H9 (cell line): ENCODE data around the gene GLYATL3. TPM values are rescaled to one million over a fixed set of nuclear protein-coding genes. Genes with fewer than 3 reads are reported as not detected.

Experiments
- DNase-seq: peaks from one replicate; pipeline ENCODE4 v3.0.0-alpha.2; 2017
- H2AFZ ChIP-seq: one replicate; pipeline ENCODE4 v1.6.1; 2013; ENCODE audit warnings: mild to moderate bottlenecking, low read length, control low read depth, moderate library complexity
- H2AK5ac ChIP-seq: 2 replicates; pipeline ENCODE4 v1.6.1; 2013; ENCODE audit warnings: low read length, control low read depth, mixed read lengths; ENCODE audit not compliant: insufficient read length
- H2BK120ac ChIP-seq: one replicate; pipeline ENCODE4 v1.6.1; 2013; ENCODE audit warnings: low read depth, mild to moderate bottlenecking, low read length, control low read depth, inconsistent platforms; ENCODE audit not compliant: poor library complexity, severe bottlenecking
- H2BK12ac ChIP-seq: 2 replicates; pipeline ENCODE4 v1.6.1; 2013; ENCODE audit warnings: low read length, control low read depth, mixed read lengths, low read depth; ENCODE audit not compliant: insufficient read length
- H2BK15ac ChIP-seq: 2 replicates; pipeline ENCODE4 v1.6.1; 2013; ENCODE audit warnings: low read depth, low read length, control low read depth
- H2BK20ac ChIP-seq: one replicate; pipeline ENCODE4 v1.6.1; 2013; ENCODE audit warnings: low read depth, mild to moderate bottlenecking, low read length, control low read depth, inconsistent platforms; ENCODE audit not compliant: poor library complexity, severe bottlenecking
- H2BK5ac ChIP-seq: 2 replicates; pipeline ENCODE4 v1.6.1; 2013; ENCODE audit warnings: low read length, control low read depth, mixed read lengths; ENCODE audit not compliant: insufficient read length
- H3K14ac ChIP-seq: 2 replicates; pipeline ENCODE4 v1.6.1; 2013; ENCODE audit warnings: low read length, control low read depth; ENCODE audit not compliant: insufficient read depth
- H3K18ac ChIP-seq: 2 replicates; pipeline ENCODE4 v1.6.1; 2013; ENCODE audit warnings: low read depth, mild to moderate bottlenecking, mixed read lengths, low read length, control low read depth; ENCODE audit not compliant: insufficient read length
- H3K23ac ChIP-seq: 2 replicates; pipeline ENCODE4 v1.6.1; 2013; ENCODE audit warnings: low read length, control low read depth, mixed read lengths, low read depth; ENCODE audit not compliant: insufficient read length
- H3K23me2 ChIP-seq: 2 replicates; pipeline ENCODE4 v1.6.1; 2013; ENCODE audit warnings: low read depth, mild to moderate bottlenecking, mixed read lengths, low read length, control low read depth; ENCODE audit not compliant: insufficient read length, poor library complexity, severe bottlenecking
- H3K27ac ChIP-seq: 2 replicates; pipeline ENCODE4 v1.5.1; 2013; ENCODE audit warnings: low read length, control low read depth, mixed read lengths, low read depth; ENCODE audit not compliant: insufficient read length
- H3K27me3 ChIP-seq: 2 replicates; pipeline ENCODE4 v1.6.1; 2013; ENCODE audit warnings: low read length, control low read depth, inconsistent platforms; ENCODE audit not compliant: insufficient read depth
- H3K4ac ChIP-seq: 2 replicates; pipeline ENCODE4 v1.6.1; 2013; ENCODE audit warnings: low read depth, mild to moderate bottlenecking, control low read depth, inconsistent platforms, low read length, moderate library complexity
- H3K4me1 ChIP-seq: 2 replicates; pipeline ENCODE4 v1.6.1; 2013; ENCODE audit warnings: low read length, control low read depth, inconsistent platforms; ENCODE audit not compliant: insufficient read depth
- H3K4me2 ChIP-seq: 2 replicates; pipeline ENCODE4 v1.6.1; 2013; ENCODE audit warnings: low read length, control low read depth, mixed read lengths; ENCODE audit not compliant: insufficient read length, insufficient read depth
- H3K56ac ChIP-seq: 2 replicates; pipeline ENCODE4 v1.6.1; 2013; ENCODE audit warnings: low read depth, mild to moderate bottlenecking, mixed read lengths, low read length, control low read depth; ENCODE audit not compliant: insufficient read length
- H3K79me1 ChIP-seq: 2 replicates; pipeline ENCODE4 v1.6.1; 2013; ENCODE audit warnings: low read depth, mild to moderate bottlenecking, moderate library complexity, low read length, control low read depth, inconsistent platforms; ENCODE audit not compliant: insufficient read depth, poor library complexity, severe bottlenecking
- H3K79me2 ChIP-seq: 2 replicates; pipeline ENCODE4 v1.6.1; 2013; ENCODE audit warnings: low read length, control low read depth, inconsistent platforms; ENCODE audit not compliant: insufficient read depth
- H3K9ac ChIP-seq: 2 replicates; pipeline ENCODE4 v1.6.1; 2013; ENCODE audit warnings: low read length, control low read depth, mixed read lengths; ENCODE audit not compliant: insufficient read length; ENCODE audit errors: extremely low read depth
- H3K9me3 ChIP-seq: one replicate; pipeline ENCODE4 v1.6.1; 2013; ENCODE audit warnings: low read depth, low read length, inconsistent platforms; ENCODE audit not compliant: control insufficient read depth
- H3T11ph ChIP-seq: one replicate; pipeline ENCODE4 v1.6.1; 2013; ENCODE audit warnings: mild to moderate bottlenecking, low read length, control low read depth, inconsistent platforms
- H4K20me1 ChIP-seq: one replicate; pipeline ENCODE4 v1.6.1; 2013; ENCODE audit not compliant: control insufficient read depth, insufficient read length, insufficient read depth
- H4K5ac ChIP-seq: 2 replicates; pipeline ENCODE4 v1.6.1; 2013; ENCODE audit warnings: low read depth, mild to moderate bottlenecking, mixed read lengths, low read length, control low read depth; ENCODE audit not compliant: insufficient read length
- H4K8ac ChIP-seq: replicated peaks from 2 replicates; pipeline ENCODE4 v1.6.1; 2013; ENCODE audit warnings: low read length, control low read depth, mixed read lengths, low read depth; ENCODE audit not compliant: insufficient read length
- H4K91ac ChIP-seq: 2 replicates; pipeline ENCODE4 v1.6.1; 2013; ENCODE audit warnings: low read depth, mild to moderate bottlenecking, moderate library complexity, mixed read lengths, low read length, control low read depth; ENCODE audit not compliant: insufficient read length
- H3K27ac Mint-ChIP-seq, 3 experiments: 2 replicates in 2 of 3; 3 replicates in 1 of 3; pipeline ENCODE4 v1.8.0; 2020 to 2021; ENCODE audit warnings: mixed read lengths in 3 of 3, mild to moderate bottlenecking in 1 of 3, moderate library complexity in 1 of 3
- H3K27me3 Mint-ChIP-seq: 2 replicates; pipeline ENCODE4 v1.8.0; 2021; ENCODE audit warnings: low read depth, mild to moderate bottlenecking, moderate library complexity, mixed read lengths
- H3K36me3 Mint-ChIP-seq, 3 experiments: 2 replicates in 2 of 3; 3 replicates in 1 of 3; pipeline ENCODE4 v1.8.0; 2020 to 2021; ENCODE audit warnings: low read depth in 3 of 3, mixed read lengths in 3 of 3; ENCODE audit not compliant: insufficient read depth in 1 of 3
- H3K4me1 Mint-ChIP-seq, 2 experiments: 2 replicates each; pipeline ENCODE4 v1.8.0; 2020; ENCODE audit warnings: mixed read lengths in 2 of 2
- H3K4me3 Mint-ChIP-seq, 2 experiments: 2 replicates in 1 of 2; 3 replicates in 1 of 2; pipeline ENCODE4 v1.8.0; 2020 to 2021; ENCODE audit warnings: mild to moderate bottlenecking in 2 of 2, mixed read lengths in 2 of 2, moderate library complexity in 1 of 2
- H3K9me3 Mint-ChIP-seq, 2 experiments: 2 replicates in 1 of 2; 3 replicates in 1 of 2; pipeline ENCODE4 v1.8.0; 2020; ENCODE audit warnings: mild to moderate bottlenecking in 2 of 2, mixed read lengths in 2 of 2, moderate library complexity in 1 of 2
- WGBS: extraction: QIAGEN DNeasy Blood & Tissue Kit; methylation state at CpG from one replicate; pipeline ENCODE4 v1.1.7; 2013; ENCODE audit warnings: missing lambda C conversion rate, low lambda C conversion rate, mixed read lengths; ENCODE audit not compliant: insufficient read length; ENCODE audit errors: extremely low coverage; 5-methylcytosine and 5-hydroxymethylcytosine counted together
- total RNA-seq: library from RNA; stranded (reverse); gene quantifications from 2 replicates; pipeline ENCODE4 v1.2.1, GENCODE V29; 2021
- TF ChIP-seq, protein P1 (sequence below): fragments of 200-600 bp; sonication (generic); conservative IDR thresholded peaks from 3 replicates; pipeline ENCODE4 v1.8.0; 2021; ENCODE audit warnings: antibody characterized with exemption, mild to moderate bottlenecking

Gene GLYATL3
- total RNA-seq, 1 experiment from 2014 or later, result not detected

DNA sequence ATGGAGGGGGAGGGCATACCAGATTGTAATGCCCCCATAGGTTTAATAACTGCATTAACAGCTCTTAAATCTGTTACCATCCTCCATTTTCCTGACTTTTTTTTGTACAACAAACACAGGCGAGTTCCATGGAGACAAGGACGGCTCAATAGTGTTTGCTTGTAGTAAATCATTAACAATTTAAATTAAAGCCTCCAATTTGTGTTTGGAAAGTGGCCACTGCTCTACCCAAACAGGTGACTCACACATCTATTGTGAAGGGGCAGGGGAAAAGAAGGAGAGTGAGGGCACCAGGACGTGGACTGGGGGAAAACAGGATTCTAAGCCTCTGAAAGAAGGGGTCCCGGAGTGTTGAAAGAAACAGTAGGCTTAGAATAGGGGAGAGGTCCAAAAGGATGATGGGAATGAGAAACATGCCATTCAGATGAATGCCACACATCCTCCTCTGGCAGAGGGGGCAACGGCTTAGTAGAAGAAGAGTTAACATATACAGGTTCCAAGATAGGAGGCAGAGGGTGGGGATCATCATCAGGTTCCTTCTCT, 6.9 kb downstream of the GLYATL3 start:
- Histone ChIP-seq H2BK15ac (no peak overlapping the region), H3K4ac (no peak overlapping the region), H3K23me2 (no peaks in the 10 kb centered on the region), H4K8ac (no peak overlapping the region), H2AFZ (no peak overlapping the region), H3K56ac (no peak overlapping the region), H2BK120ac (no peak overlapping the region), H4K91ac (no peak overlapping the region), H3K27me3 (no peaks in the 10 kb centered on the region), H2BK20ac (no peak overlapping the region), H4K5ac (no peak overlapping the region), H3K79me2 (no peaks in the 10 kb centered on the region), H3K9ac (no peak overlapping the region), H3K4me1 (no peaks in the 10 kb centered on the region), H2BK12ac (no peak overlapping the region), H2BK5ac (no peak overlapping the region), H3K9me3 (no peaks in the 10 kb centered on the region), H3K18ac (no peak overlapping the region), H3K79me1 (no peaks in the 10 kb centered on the region), H3T11ph (no peak overlapping the region), H3K14ac (no peak overlapping the region), H4K20me1 (no peaks in the 10 kb centered on the region), H3K23ac (no peak overlapping the region), H2AK5ac (no peak overlapping the region), H3K27ac (no peak overlapping the region), H3K4me2 (no peak overlapping the region)
- TF ChIP-seq, protein P1, sequence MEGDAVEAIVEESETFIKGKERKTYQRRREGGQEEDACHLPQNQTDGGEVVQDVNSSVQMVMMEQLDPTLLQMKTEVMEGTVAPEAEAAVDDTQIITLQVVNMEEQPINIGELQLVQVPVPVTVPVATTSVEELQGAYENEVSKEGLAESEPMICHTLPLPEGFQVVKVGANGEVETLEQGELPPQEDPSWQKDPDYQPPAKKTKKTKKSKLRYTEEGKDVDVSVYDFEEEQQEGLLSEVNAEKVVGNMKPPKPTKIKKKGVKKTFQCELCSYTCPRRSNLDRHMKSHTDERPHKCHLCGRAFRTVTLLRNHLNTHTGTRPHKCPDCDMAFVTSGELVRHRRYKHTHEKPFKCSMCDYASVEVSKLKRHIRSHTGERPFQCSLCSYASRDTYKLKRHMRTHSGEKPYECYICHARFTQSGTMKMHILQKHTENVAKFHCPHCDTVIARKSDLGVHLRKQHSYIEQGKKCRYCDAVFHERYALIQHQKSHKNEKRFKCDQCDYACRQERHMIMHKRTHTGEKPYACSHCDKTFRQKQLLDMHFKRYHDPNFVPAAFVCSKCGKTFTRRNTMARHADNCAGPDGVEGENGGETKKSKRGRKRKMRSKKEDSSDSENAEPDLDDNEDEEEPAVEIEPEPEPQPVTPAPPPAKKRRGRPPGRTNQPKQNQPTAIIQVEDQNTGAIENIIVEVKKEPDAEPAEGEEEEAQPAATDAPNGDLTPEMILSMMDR, result no peak
- Mint-ChIP-seq H3K27me3 (no peaks in the 10 kb centered on the region), H3K36me3 (peaks cover 2 to 6% (median 3%) of the 10 kb centered on the region in 3 experiments; a peak in 4 of 7 replicates), H3K4me1 (peaks cover 4% of the 10 kb centered on the region in 2 experiments; a peak in 3 of 4 replicates), H3K27ac (no peak overlapping the region), H3K4me3 (no peak overlapping the region), H3K9me3 (peaks cover 11 to 17% of the 10 kb centered on the region in 2 experiments)
- no CpG with 5 or more reads among the region's 5 CpGs for WGBS
- DNase-seq, result no peak
